Fibroblast of villous mesenchyme (primary cell): ENCODE measurements around the gene CITED4. TPM values are rescaled to one million over a fixed set of nuclear protein-coding genes. Genes with fewer than 3 reads are reported as not detected.

Experiments used
- DNase-seq: peaks from one replicate; pipeline ENCODE4 v3.0.0-alpha.2; 2010; ENCODE audit warnings: low read depth
- H3K4me3 ChIP-seq: 2 replicates; pipeline ENCODE4 v1.5.1; 2011; ENCODE audit warnings: low read depth, mild to moderate bottlenecking, low read length
- CTCF ChIP-seq: IDR thresholded peaks from 2 replicates; pipeline ENCODE4 v1.5.1; 2012; ENCODE audit warnings: low read depth, mild to moderate bottlenecking, low read length; ENCODE audit not compliant: insufficient read depth
- total RNA-seq: library from RNA; depleted of rRNA; stranded (reverse); fragments of >200 nt; gene quantifications from 2 replicates; pipeline ENCODE4 v1.2.3, GENCODE V29; 2012

Gene CITED4
- total RNA-seq, 1 donor = 1.7 TPM

- no peak for DNase-seq
- no peak overlapping the region for H3K4me3 ChIP-seq
- no peak for TF ChIP-seq CTCF
Measured at GRCh38 chr1:40878906-40879305, 16.7 kb upstream of the CITED4 start.

GRCh38 chr1:40877698-40878097, 15.5 kb upstream of the CITED4 start:
- H3K4me3 ChIP-seq = no peak overlapping the region
- DNase-seq = peak; percentile 89
- TF ChIP-seq CTCF = no peak

- no peak overlapping the region for H3K4me3 ChIP-seq
- no peak for TF ChIP-seq CTCF
- DNase-seq = peak; percentile 58
Measured at GRCh38 chr1:40876891-40877290, 14.7 kb upstream of the CITED4 start.

GRCh38 chr1:40876436-40876761, 14.2 kb upstream of the CITED4 start:
- no peak overlapping the region for H3K4me3 ChIP-seq
- no peak for TF ChIP-seq CTCF
- DNase-seq = no peak

GRCh38 chr1:40873863-40874472, 11.8 kb upstream of the CITED4 start:
- no peak for DNase-seq
- no peak overlapping the region for H3K4me3 ChIP-seq
- no peak for TF ChIP-seq CTCF

GRCh38 chr1:40872276-40872675, 10.1 kb upstream of the CITED4 start:
- no peak for DNase-seq
- no peak for TF ChIP-seq CTCF

GRCh38 chr1:40870135-40870728, 8.1 kb upstream of the CITED4 start:
- no peak for TF ChIP-seq CTCF
- H3K4me3 ChIP-seq = no peak overlapping the region
- DNase-seq = no peak

More at GRCh38 chr1:40872276-40872675, 10.1 kb upstream of the CITED4 start:
- H3K4me3 ChIP-seq = no peak overlapping the region
